GM19463 (cell line): ENCODE data around the gene SYT7.
"Not testable (repeated sequence)": the region's sequence is repeated elsewhere in the genome, so short reads cannot be mapped to it uniquely, and the experiment has no call there.

ENCODE experiments used
- ATAC-seq: cut with Tn5 transposase; IDR thresholded peaks from one replicate; pipeline ENCODE4 v1.9.1; 2021; ENCODE audit warnings: mild to moderate bottlenecking, moderate library complexity; ENCODE audit not compliant: unreplicated experiment

The SYT7 gene

DNA sequence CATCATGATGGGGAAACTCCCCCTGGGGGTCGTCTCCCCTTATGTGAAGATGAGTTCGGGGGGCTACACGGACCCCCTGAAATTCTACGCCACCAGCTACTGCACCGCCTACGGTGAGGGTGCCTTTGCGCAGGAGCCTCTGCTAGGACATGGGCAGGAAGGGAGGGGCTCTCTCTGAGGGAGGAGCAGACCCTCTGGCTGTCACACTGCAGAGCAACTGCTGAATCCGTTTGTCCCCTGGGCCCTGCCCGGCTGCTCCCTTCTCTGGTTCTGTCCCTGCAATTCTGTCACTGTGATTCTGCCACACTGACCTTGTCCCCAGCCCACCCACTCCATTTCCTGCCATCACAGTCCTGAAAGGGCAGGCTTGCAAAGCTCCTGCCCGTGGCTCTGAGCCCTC is 99.1 kb downstream of the SYT7 start:
- ATAC-seq: no peak

- no peak for ATAC-seq
Observed at GRCh38 chr11:61480994-61481335, 99.9 kb downstream of the SYT7 start.

DNA sequence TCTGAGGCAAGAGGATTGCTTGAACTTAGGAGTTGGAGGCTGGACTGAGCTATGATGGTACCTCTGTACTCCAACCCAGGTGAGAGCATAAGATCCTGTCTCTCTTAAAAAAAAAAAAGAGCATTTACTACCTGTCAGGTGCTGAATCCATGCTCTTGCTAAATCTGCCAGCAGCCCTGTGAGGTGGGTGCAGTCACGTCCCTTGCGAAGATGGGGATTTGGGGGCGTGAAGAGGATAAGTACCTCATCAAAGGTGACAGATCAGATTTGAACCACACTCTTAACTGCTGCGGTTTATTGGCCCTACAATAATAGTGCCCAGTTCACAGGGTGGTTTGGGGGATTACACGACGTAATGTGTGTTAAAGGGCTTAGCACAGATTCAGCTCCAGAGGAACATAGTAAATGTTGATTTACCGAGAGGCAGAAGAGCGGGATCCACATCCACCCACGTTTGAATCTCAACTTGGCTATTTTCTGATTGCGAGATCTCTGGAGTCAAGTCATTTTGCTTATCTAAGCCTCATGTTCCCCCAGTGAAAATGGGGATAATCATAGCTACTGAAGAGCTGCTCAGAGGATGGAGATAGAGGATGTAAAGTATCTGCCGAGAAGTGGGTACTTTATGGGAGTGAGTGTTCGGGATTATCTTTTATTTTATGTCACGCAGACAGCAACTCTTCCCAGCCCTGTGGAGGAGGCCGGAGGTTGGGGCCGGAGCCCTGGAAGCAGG is 100.4 kb downstream of the SYT7 start:
- ATAC-seq: no peak

DNA sequence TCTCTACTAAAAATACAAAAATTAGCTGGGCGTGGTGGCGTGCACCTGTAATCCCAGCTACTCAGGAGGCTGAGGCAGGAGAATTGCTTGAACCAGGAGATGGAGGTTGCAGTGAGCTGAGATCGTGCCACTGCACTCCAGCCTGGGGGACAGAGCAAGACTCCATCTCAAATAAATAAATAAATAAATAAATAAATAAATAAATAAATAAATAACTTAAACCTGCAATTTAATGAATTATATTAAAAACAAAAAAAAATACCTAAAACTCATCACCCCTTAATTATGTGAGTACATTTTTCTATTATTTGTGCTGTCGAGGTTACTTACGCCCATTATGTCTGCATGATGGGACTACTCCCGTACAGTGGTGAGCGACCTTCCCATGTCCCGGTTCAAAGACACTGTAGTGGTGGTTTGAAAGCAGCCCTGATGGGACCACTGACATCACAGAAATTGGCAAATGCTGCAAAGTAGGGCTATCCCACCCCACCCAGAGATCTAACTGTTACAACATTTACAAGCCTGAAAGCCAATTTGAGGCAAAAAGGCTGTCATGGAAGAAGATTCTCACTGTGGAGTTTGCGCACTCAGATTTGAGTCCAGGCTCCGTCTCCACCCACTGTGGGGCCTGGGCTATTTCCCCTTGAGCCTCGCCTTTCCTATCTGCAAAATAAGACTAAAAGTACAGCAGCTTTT is 101.4 kb downstream of the SYT7 start:
- ATAC-seq: not testable (repeated sequence)

DNA sequence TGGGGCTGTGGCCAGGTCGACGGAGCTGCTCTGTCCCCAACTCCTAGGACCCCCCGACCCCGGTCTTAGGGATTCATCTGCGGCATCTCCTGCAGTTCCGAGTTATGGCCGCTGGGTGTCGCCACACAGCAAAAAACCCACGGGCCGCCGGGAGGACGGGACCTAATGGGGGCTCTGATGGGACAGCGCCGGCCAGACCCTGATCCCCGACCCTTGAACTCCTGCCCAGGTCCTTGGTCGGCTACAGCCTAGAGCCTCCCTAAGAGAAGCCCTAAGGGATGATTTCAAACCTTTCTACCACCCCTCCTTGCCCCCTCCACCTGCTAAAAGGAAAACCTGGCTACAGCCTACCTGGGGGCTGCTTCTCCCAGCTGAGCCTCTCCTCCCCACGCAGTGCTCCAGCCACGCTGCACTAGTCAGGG is 103.1 kb downstream of the SYT7 start:
- ATAC-seq: no peak

- no peak for ATAC-seq
Observed at GRCh38 chr11:61477126-61477525, 103.8 kb downstream of the SYT7 start.

DNA sequence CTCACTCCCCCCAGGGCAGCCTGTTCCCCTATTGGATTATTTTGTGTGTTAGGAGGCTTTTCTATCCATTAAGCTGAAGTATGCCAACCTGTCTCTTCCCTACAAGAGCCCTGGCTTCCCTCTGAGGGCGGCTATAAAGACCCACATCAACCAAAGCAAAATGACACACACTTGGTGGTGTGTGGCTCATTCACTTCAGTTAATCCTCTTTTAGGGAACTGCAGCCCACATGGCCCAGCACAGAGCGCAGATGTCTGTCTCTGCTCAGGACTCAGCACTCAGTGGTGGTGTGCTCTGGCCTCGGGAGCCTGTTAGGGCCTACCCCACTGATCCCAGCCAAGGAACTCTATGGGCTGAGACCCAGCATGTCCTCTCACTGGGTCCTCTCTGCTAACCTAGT is 104.5 kb downstream of the SYT7 start:
- no peak for ATAC-seq

- no peak for ATAC-seq
Observed at GRCh38 chr11:61475433-61475832, 105.4 kb downstream of the SYT7 start.

- ATAC-seq: no peak
Observed at GRCh38 chr11:61474013-61474643, 106.7 kb downstream of the SYT7 start.

- no peak for ATAC-seq
Observed at GRCh38 chr11:61473370-61474012, 107.4 kb downstream of the SYT7 start.

DNA sequence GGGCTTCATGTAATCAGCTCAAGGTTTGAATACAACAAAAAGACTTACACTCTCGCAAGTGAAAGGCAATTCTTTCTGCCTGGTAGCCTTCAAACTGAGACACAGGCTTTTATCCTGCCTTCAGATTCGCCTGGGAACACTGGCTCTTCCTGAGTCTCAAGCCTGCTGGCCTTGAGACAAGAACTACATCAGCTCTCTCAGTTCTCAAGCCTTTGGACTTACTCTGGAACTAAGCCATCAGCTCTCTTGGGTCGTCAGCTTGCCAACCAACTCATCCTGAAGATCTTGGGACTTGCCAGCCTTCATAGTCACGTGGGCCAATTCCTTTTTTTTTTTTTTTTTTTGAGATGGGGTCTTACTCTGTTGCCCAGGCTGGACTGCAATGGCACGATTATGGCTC is 108.0 kb downstream of the SYT7 start:
- no peak for ATAC-seq

- no peak for ATAC-seq
Observed at GRCh38 chr11:61472282-61472681, 108.6 kb downstream of the SYT7 start.

- no peak for ATAC-seq
Observed at GRCh38 chr11:61468002-61468401, 112.9 kb downstream of the SYT7 start.

DNA sequence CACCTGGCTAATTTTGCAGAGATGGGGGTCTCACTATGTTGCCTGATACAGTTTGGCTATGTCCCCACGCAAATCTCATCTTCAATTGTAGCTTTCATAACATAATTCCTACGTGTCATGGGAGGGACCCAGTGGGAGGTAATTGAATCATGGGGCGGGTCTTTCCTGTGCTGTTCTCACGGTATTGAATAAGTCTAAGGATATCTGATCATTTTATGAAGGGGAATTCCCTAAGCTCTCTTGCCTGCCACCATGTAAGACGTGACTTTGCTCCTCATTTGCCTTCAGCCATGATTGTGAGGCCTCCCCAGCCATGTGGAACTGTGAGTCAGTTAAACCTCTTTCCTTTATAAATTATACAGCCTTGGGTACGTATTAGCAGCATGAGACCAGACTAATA is 113.3 kb downstream of the SYT7 start:
- ATAC-seq: not testable (repeated sequence)
